ENCODE measurements around the gene PRLHR. TPM values are rescaled to one million over a fixed set of nuclear protein-coding genes. Genes with fewer than 3 reads are reported as not detected.

The PRLHR gene
- total RNA-seq, 6 experiments from 2014 or later = not detected

DNA sequence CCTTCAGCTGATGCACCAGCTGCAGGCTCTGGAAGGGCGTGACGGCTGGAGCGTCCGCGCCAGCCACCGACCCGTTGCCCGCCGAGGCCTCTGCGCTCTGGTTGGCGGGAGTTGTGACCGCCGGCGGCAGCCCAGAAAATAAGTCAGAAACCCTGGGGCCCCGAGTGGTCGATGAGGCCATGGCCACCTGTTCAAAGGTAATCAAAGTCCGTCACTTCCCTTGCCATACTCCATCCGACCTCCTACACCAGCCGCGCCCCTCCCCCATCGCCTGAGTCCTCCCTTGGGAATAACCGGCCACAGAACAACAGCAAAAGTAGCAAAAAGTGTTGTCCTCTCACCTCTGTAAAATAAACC lies 406 bp downstream of the PRLHR start:
- H3K9me3 Mint-ChIP-seq = peaks cover 5% of the 10 kb centered on the region
- DNase-seq = no peak
- no peaks in the 10 kb centered on the region for H3K36me3 Mint-ChIP-seq (ENCODE audit: low read depth)
- TF ChIP-seq CTCF (IDR thresholded peaks at IDR 0.05) = no peak
- peaks cover 23% of the 10 kb centered on the region for H3K27me3 Mint-ChIP-seq (ENCODE audit: insufficient read depth)
- H3K27ac Mint-ChIP-seq = no peak overlapping the region
- H3K4me3 Mint-ChIP-seq = no peak overlapping the region
- H3K4me1 Mint-ChIP-seq (ENCODE audit: low read depth) = no peaks in the 10 kb centered on the region

GRCh38 chr10:118594392-118595063 lies 920 bp downstream of the PRLHR start:
- peak; percentile 50 for TF ChIP-seq CTCF (IDR thresholded peaks at IDR 0.05)
- Mint-ChIP-seq H3K36me3 (ENCODE audit: low read depth) (no peaks in the 10 kb centered on the region), H3K4me1 (ENCODE audit: low read depth) (no peaks in the 10 kb centered on the region), H3K27ac (no peak overlapping the region), H3K9me3 (peaks cover 5% of the 10 kb centered on the region), H3K27me3 (ENCODE audit: insufficient read depth) (peaks cover 23% of the 10 kb centered on the region), H3K4me3 (no peak overlapping the region)
- no peak for DNase-seq

GRCh38 chr10:118592675-118593330 lies 2.6 kb downstream of the PRLHR start:
- Mint-ChIP-seq H3K36me3 (ENCODE audit: low read depth) (no peaks in the 10 kb centered on the region), H3K4me3 (no peak overlapping the region), H3K9me3 (peaks cover 5% of the 10 kb centered on the region), H3K4me1 (ENCODE audit: low read depth) (no peaks in the 10 kb centered on the region), H3K27ac (no peak overlapping the region), H3K27me3 (ENCODE audit: insufficient read depth) (peaks cover 27% of the 10 kb centered on the region)
- no peak for DNase-seq
- TF ChIP-seq CTCF (IDR thresholded peaks at IDR 0.05) = no peak

DNA sequence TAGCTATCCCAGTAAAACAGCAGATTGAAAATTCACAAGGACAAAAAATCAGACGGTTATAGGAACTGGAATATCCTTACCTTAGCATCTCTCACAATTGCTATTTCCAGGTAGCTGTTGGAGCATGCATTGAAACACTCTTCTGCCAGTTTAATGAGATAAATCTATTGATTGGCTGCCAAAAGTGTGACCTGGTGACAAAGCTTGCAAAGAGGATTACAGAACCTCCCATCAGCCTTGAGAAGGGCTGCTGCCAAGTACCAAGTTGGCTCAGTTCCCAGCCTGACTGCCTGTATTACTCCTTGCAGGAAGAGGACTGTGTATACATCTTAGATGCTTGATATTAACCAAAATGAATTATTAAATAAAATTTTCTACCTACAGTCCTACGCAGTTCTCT lies 5.1 kb downstream of the PRLHR start:
- TF ChIP-seq CTCF (IDR thresholded peaks at IDR 0.05) = no peak
- Mint-ChIP-seq H3K4me1 (ENCODE audit: low read depth) (peaks cover 9% of the 10 kb centered on the region), H3K27ac (no peak overlapping the region), H3K9me3 (peaks cover 4% of the 10 kb centered on the region), H3K36me3 (ENCODE audit: low read depth) (no peaks in the 10 kb centered on the region), H3K4me3 (no peak overlapping the region), H3K27me3 (ENCODE audit: insufficient read depth) (peaks cover 16% of the 10 kb centered on the region)
- peak; percentile 12 for DNase-seq

- Mint-ChIP-seq H3K36me3 (ENCODE audit: low read depth) (no peaks in the 10 kb centered on the region), H3K27ac (no peak overlapping the region), H3K4me3 (no peak overlapping the region), H3K27me3 (ENCODE audit: insufficient read depth) (peaks cover 12% of the 10 kb centered on the region), H3K4me1 (ENCODE audit: low read depth) (peaks cover 29% of the 10 kb centered on the region), H3K9me3 (no peaks in the 10 kb centered on the region)
- no peak for TF ChIP-seq CTCF (IDR thresholded peaks at IDR 0.05)
- no peak for DNase-seq
Measured at GRCh38 chr10:118587881-118588651, 7.4 kb downstream of the PRLHR start.

Measured in HFFc6 (cell line).